H1 (cell line): ENCODE measurements around the gene C9orf43. TPM values are rescaled to one million over a fixed set of nuclear protein-coding genes. Genes with fewer than 3 reads are reported as not detected.

ENCODE experiments used
- BCL11A ChIP-seq, 2 experiments: IDR thresholded peaks; one replicate each; pipeline ENCODE4 v1.6.1; 2011; ENCODE audit warnings: low read depth in 2 of 2, low read length in 2 of 2, mild to moderate bottlenecking in 2 of 2
- BRCA1 ChIP-seq: IDR thresholded peaks from 2 replicates; pipeline ENCODE4 v1.6.1; 2012; ENCODE audit warnings: low read depth, low read length, improper control_type of control experiment
- CHD7 ChIP-seq: fragments of 300-600 bp; sonication (generic); IDR thresholded peaks from 2 replicates; pipeline ENCODE4 v1.7.1; 2012; ENCODE audit warnings: low read length, moderate library complexity, mild to moderate bottlenecking, inconsistent platforms; ENCODE audit not compliant: insufficient replicate concordance
- GABPA ChIP-seq: IDR thresholded peaks from 2 replicates; pipeline ENCODE4 v1.6.1; 2011; ENCODE audit warnings: mild to moderate bottlenecking, low read length, moderate library complexity, borderline replicate concordance; ENCODE audit not compliant: insufficient read depth
- HDAC2 ChIP-seq, 2 experiments: fragments of 300-600 bp in 1 of 2; sonication (generic) in 1 of 2; IDR thresholded peaks; 2 replicates each; pipeline ENCODE4 v1.6.1; 2011 to 2012; ENCODE audit warnings: low read depth in 2 of 2, low read length in 2 of 2, mild to moderate bottlenecking in 2 of 2, moderate library complexity in 2 of 2, borderline replicate concordance in 1 of 2, inconsistent platforms in 1 of 2
- JUN ChIP-seq: IDR thresholded peaks from 2 replicates; pipeline ENCODE4 v1.6.1; 2011; ENCODE audit warnings: low read depth, mild to moderate bottlenecking, improper control_type of control experiment, low read length
- MAFK ChIP-seq: IDR thresholded peaks from 2 replicates; pipeline ENCODE4 v1.6.1; 2012; ENCODE audit warnings: low read depth, mild to moderate bottlenecking, improper control_type of control experiment, low read length
- TAF1 ChIP-seq: IDR thresholded peaks from 2 replicates; pipeline ENCODE4 v1.6.1; 2011; ENCODE audit warnings: mild to moderate bottlenecking, low read depth, low read length
- polyA plus RNA-seq, 7 experiments: library from polyadenylated mRNA; depleted of rRNA in 3 of 7; stranded (reverse) in 5 of 7; unstranded in 2 of 7; fragments of >200 nt in 5 of 7; fragments of 200-250 nt in 2 of 7; gene quantifications; 1 replicate in 5 of 7; 2 replicates in 1 of 7; 4 replicates in 1 of 7; pipeline versions ENCODE4 v1.2.1 to v1.2.3, GENCODE V29; 2011 to 2013; ENCODE audit warnings: missing spikeins in 2 of 7, mixed read lengths in 2 of 7
- total RNA-seq: library from RNA; stranded (reverse); fragmentation: NEBNext Ultra II Directional; extraction: Animal tissue kit (Norgen Biotek cat#: 25700); gene quantifications from 2 replicates; pipeline ENCODE4 v1.2.1, GENCODE V29; 2021

C9orf43 gene
- total and polyA plus RNA-seq, 2 of the 8 experiments (the other 6 are each of a cell fraction or from before 2014, with no cell fraction given), result 0.35 to 0.52 TPM

GRCh38 chr9:113401027-113401792, 9.3 kb upstream of the C9orf43 start, which contains the start of gene ALAD (continued):
- TF ChIP-seq CHD7 (no peak), BCL11A (IDR thresholded peaks at IDR 0.05; ENCODE audit: low read depth in 2 of 2, low read length in 2 of 2) (no peak), MAFK (no peak), GABPA (no peak), TAF1 (no peak; the same call in 1 of the 2 replicates), BRCA1 (no peak), JUN (no peak), HDAC2 (IDR thresholded peaks at IDR 0.05; ENCODE audit: borderline replicate concordance in 1 of 2, low read depth in 2 of 2, low read length in 2 of 2) (peak in 1 of 2 experiments; percentile 82; a peak in 3 of 4 replicates)
